SK-N-SH treated with all-trans-retinoic acid at 6 μM for 48 hours (cell line): ENCODE data around the gene G6PC1.
"Not testable (repeated sequence)": the region's sequence is repeated elsewhere in the genome, so short reads cannot be mapped to it uniquely, and the experiment has no call there.

ENCODE experiments used
- ARNTL ChIP-seq: fragments of 450-650 bp; formaldehyde crosslinking; IDR thresholded peaks from 2 replicates; pipeline ENCODE4 v1.5.0; 2020; ENCODE audit warnings: low read depth, mild to moderate bottlenecking, moderate library complexity, borderline replicate concordance
- POU6F1 ChIP-seq: fragments of 250-450 bp; sonication (Bioruptor Pico); IDR thresholded peaks from 2 replicates; pipeline ENCODE4 v1.8.0; 2021; ENCODE audit warnings: low read depth, mild to moderate bottlenecking, moderate library complexity, borderline replicate concordance
- TSHZ2 ChIP-seq: fragments of 250-450 bp; sonication (Bioruptor Pico); IDR thresholded peaks from 2 replicates; pipeline ENCODE4 v1.5.0; 2020; ENCODE audit warnings: mild to moderate bottlenecking, moderate library complexity
- ZFP30 ChIP-seq: fragments of 450-650 bp; formaldehyde crosslinking; IDR thresholded peaks from 2 replicates; pipeline ENCODE4 v1.5.0; 2022; ENCODE audit warnings: mild to moderate bottlenecking, moderate library complexity
- ZNF8 ChIP-seq: fragments of 450-650 bp; formaldehyde crosslinking; IDR thresholded peaks from 2 replicates; pipeline ENCODE4 v1.5.0; 2020; ENCODE audit warnings: mild to moderate bottlenecking, moderate library complexity

- not testable (repeated sequence) for TF ChIP-seq ARNTL (CRISPR knock-in tag); POU6F1 (CRISPR knock-in tag); ZFP30 (CRISPR knock-in tag); TSHZ2; ZNF8 (CRISPR knock-in tag)
These were observed 44.5 kb upstream of the G6PC1 start for GRCh38 chr17:42856093-42856492.
